ENCODE results near the gene YAP1.

GRCh38 chr11:102239448-102239847 is 129.2 kb downstream of the YAP1 start:
- TF ChIP-seq ZFP3 (CRISPR knock-in tag; IDR thresholded peaks at IDR 0.05) (no peak), RARB (CRISPR knock-in tag; IDR thresholded peaks at IDR 0.05) (no peak), GLIS3 (CRISPR knock-in tag; IDR thresholded peaks at IDR 0.05) (no peak), CSRNP3 (CRISPR knock-in tag; IDR thresholded peaks at IDR 0.05) (no peak), PATZ1 (CRISPR knock-in tag; IDR thresholded peaks at IDR 0.05; ENCODE audit: borderline replicate concordance) (no peak), ZFP30 (CRISPR knock-in tag; IDR thresholded peaks at IDR 0.05) (no peak), BACH2 (CRISPR knock-in tag; IDR thresholded peaks at IDR 0.05; ENCODE audit: borderline replicate concordance) (no peak), ESRRG (CRISPR knock-in tag; IDR thresholded peaks at IDR 0.05) (no peak)

All from SK-N-SH treated with all-trans-retinoic acid at 6 μM for 48 hours (cell line).